HCT116 (cell line): Measurements from ENCODE around the gene HCRTR1. TPM values are rescaled to one million over a fixed set of nuclear protein-coding genes. Genes with fewer than 3 reads are reported as not detected.
A peak's percentile ranks its signal among the peaks of the same experiment; 100 is the strongest.

Source experiments
- ATAC-seq: fragments of 200-7000 bp; cut with Tn5 transposase; 2 replicates; pipeline ENCODE4 v1.9.1; 2020; ENCODE audit warnings: mild to moderate bottlenecking, moderate library complexity
- BruUV-seq: library from RNA; stranded (reverse); fragments of 400-500 nt; replicated peaks from 2 replicates; lab custom pipeline; 2021; lab: Mats Ljungman, UMichigan
- CTCF ChIA-PET: fragments of 300-600 bp; sonication (Branson Sonifier 250); formaldehyde crosslinking; loops from one replicate; lab custom pipeline; 2021; ENCODE audit warnings: antibody characterized with exemption; lab: Charles Lee
- POLR2A ChIA-PET: fragments of 300-600, 350-600 bp; sonication (Branson Sonifier 250); formaldehyde crosslinking; loops from one replicate; lab custom pipeline; 2021; ENCODE audit warnings: antibody characterized with exemption; lab: Charles Lee
- RAD21 ChIA-PET, 2 experiments: fragments of 300-600 bp; sonication (Branson Sonifier 250); formaldehyde crosslinking; loops; one replicate each; lab custom pipeline; 2023; ENCODE audit warnings: low total read pairs in 2 of 2; ENCODE audit not compliant: uncharacterized antibody in 2 of 2, unreplicated experiment in 2 of 2, low non-redundant PET in 1 of 2; lab: Charles Lee
- DNase-seq: peaks from one replicate; pipeline ENCODE4 v3.0.0-alpha.2; 2010; ENCODE audit warnings: low read depth, low spot score
- H2AFZ ChIP-seq: fragments of 200-600 bp; shearing (Covaris generic), sonication (generic); 2 replicates; pipeline ENCODE4 v1.6.1; 2017; ENCODE audit warnings: low read depth, mixed run types, mixed read lengths, antibody characterized with exemption, low read length; ENCODE audit not compliant: poor library complexity, severe bottlenecking
- H3K27ac ChIP-seq: 2 replicates; pipeline ENCODE4 v1.5.1; 2012; ENCODE audit warnings: low read depth, low read length
- H3K27me3 ChIP-seq: fragments of 200-600 bp; sonication (generic); 2 replicates; pipeline ENCODE4 v1.6.1; 2016; ENCODE audit warnings: mixed run types, low read length, mixed read lengths; ENCODE audit not compliant: insufficient read depth
- H3K36me3 ChIP-seq, 2 experiments: fragments of 200-500 bp in 1 of 2; fragments of 200-600 bp in 1 of 2; sonication (Bioruptor generic) in 1 of 2; sonication (generic) in 1 of 2; 2 replicates each; pipeline versions ENCODE4 v1.5.1 to v1.6.1; 2014 to 2016; ENCODE audit warnings: low read length in 2 of 2, inconsistent platforms in 1 of 2, mixed read lengths in 1 of 2, mixed run types in 1 of 2; ENCODE audit not compliant: insufficient read depth in 2 of 2, control insufficient read depth in 1 of 2
- H3K4me1 ChIP-seq, 2 experiments: fragments of 200-600 bp in 1 of 2; sonication (generic) in 1 of 2; 2 replicates each; pipeline versions ENCODE4 v1.5.1 to v1.6.1; 2012 to 2017; ENCODE audit warnings: low read length in 2 of 2, inconsistent platforms in 1 of 2, mild to moderate bottlenecking in 1 of 2, mixed read lengths in 1 of 2, mixed run types in 1 of 2, moderate library complexity in 1 of 2; ENCODE audit not compliant: insufficient read depth in 2 of 2, control insufficient read depth in 1 of 2
- H3K4me2 ChIP-seq: fragments of 200-600 bp; sonication (generic); 2 replicates; pipeline ENCODE4 v1.6.1; 2017; ENCODE audit warnings: mixed run types, low read length, mixed read lengths
- H3K4me3 ChIP-seq, 2 experiments: fragments of 200-600 bp in 1 of 2; sonication (generic) in 1 of 2; replicated peaks in 1 of 2; 2 replicates each; pipeline ENCODE4 v1.5.1; 2011 to 2016; ENCODE audit warnings: low read length in 2 of 2, control low read depth in 1 of 2, low read depth in 1 of 2, mild to moderate bottlenecking in 1 of 2, mixed read lengths in 1 of 2, mixed run types in 1 of 2
- H3K79me2 ChIP-seq: fragments of 200-600 bp; sonication (generic); 2 replicates; pipeline ENCODE4 v1.6.1; 2017; ENCODE audit warnings: mild to moderate bottlenecking, mixed run types, low read length, moderate library complexity, mixed read lengths; ENCODE audit not compliant: insufficient read depth
- H3K9ac ChIP-seq: fragments of 200-600 bp; sonication (generic); 2 replicates; pipeline ENCODE4 v1.6.1; 2016; ENCODE audit warnings: low read length, mixed read lengths
- H3K9me2 ChIP-seq: fragments of 200-600 bp; sonication (generic), shearing (Covaris generic); 2 replicates; pipeline ENCODE4 v1.6.1; 2017; ENCODE audit warnings: mixed run types, mild to moderate bottlenecking, moderate library complexity; ENCODE audit not compliant: insufficient read depth
- H3K9me3 ChIP-seq, 2 experiments: fragments of 200-500 bp in 1 of 2; fragments of 200-600 bp in 1 of 2; sonication (Bioruptor generic) in 1 of 2; sonication (generic) in 1 of 2; 2 replicates each; pipeline ENCODE4 v1.6.1; 2014 to 2017; ENCODE audit warnings: low read length in 2 of 2, mixed read lengths in 2 of 2, inconsistent platforms in 1 of 2, low read depth in 1 of 2, mild to moderate bottlenecking in 1 of 2, mixed run types in 1 of 2, moderate library complexity in 1 of 2; ENCODE audit not compliant: control insufficient read depth in 1 of 2, insufficient read depth in 1 of 2
- H4K20me1 ChIP-seq: fragments of 200-600 bp; sonication (generic), shearing (Covaris generic); 2 replicates; pipeline ENCODE4 v1.6.1; 2017; ENCODE audit warnings: mixed run types, mild to moderate bottlenecking, moderate library complexity; ENCODE audit not compliant: insufficient read depth
- ATF3 ChIP-seq: IDR thresholded peaks from 2 replicates; pipeline ENCODE4 v1.6.1; 2012
- CTCF ChIP-seq, 3 experiments: fragments of 200-600 bp in 1 of 3; sonication (generic) in 1 of 3; IDR thresholded peaks in 2 of 3; conservative IDR thresholded peaks in 1 of 3; 2 replicates each; pipeline ENCODE4 v1.5.1; 2012 to 2017; ENCODE audit warnings: low read depth in 2 of 3, low read length in 2 of 3, antibody characterized with exemption in 1 of 3, borderline replicate concordance in 1 of 3, control low read depth in 1 of 3, mild to moderate bottlenecking in 1 of 3, mixed read lengths in 1 of 3, mixed run types in 1 of 3, moderate library complexity in 1 of 3; ENCODE audit not compliant: insufficient read depth in 1 of 3
- ELF1 ChIP-seq: IDR thresholded peaks from 2 replicates; pipeline ENCODE4 v1.6.1; 2012; ENCODE audit warnings: low read depth, borderline replicate concordance
- JUND ChIP-seq: IDR thresholded peaks from 2 replicates; pipeline ENCODE4 v1.6.1; 2012
- MAX ChIP-seq: IDR thresholded peaks from 2 replicates; pipeline ENCODE4 v1.6.1; 2012
- POLR2A ChIP-seq: IDR thresholded peaks from 2 replicates; pipeline ENCODE4 v1.7.0; 2011; ENCODE audit warnings: borderline replicate concordance; ENCODE audit not compliant: insufficient read depth, insufficient read length; ENCODE audit errors: extremely low read depth
- RAD21 ChIP-seq: IDR thresholded peaks from 2 replicates; pipeline ENCODE4 v1.6.1; 2012; ENCODE audit warnings: low read depth, mild to moderate bottlenecking
- SP1 ChIP-seq: IDR thresholded peaks from 2 replicates; pipeline ENCODE4 v1.6.1; 2012; ENCODE audit warnings: low read depth
- SRF ChIP-seq: IDR thresholded peaks from 2 replicates; pipeline ENCODE4 v1.6.1; 2012; ENCODE audit warnings: low read depth
- ZFX ChIP-seq: fragments of 450-650 bp; IDR thresholded peaks from 2 replicates; pipeline ENCODE4 v1.6.1; 2017
- intact Hi-C: fragments of 100-400 bp; cut with micrococcal nuclease; formaldehyde crosslinking; loops from 2 replicates; pipeline ENCODE4 v1.10.0; 2022
- total RNA-seq: library from RNA; stranded (reverse); gene quantifications from one replicate; pipeline ENCODE4 v1.2.1, GENCODE V29; 2021; ENCODE audit not compliant: unreplicated experiment

HCRTR1 gene
- total RNA-seq, 1 experiment from 2014 or later: not detected

GRCh38 chr1:31645274-31645568 is 27.7 kb downstream of the HCRTR1 start (continued):
- TF ChIP-seq MAX: no peak
- no peak for TF ChIP-seq JUND
- TF ChIP-seq RAD21: no peak
- no peak for TF ChIP-seq SRF
- no peak for TF ChIP-seq ZFX
- no peak for TF ChIP-seq ATF3

GRCh38 chr1:31646259-31646960 is 28.9 kb downstream of the HCRTR1 start:
- no peak overlapping the region for H3K9ac ChIP-seq
- no peaks in the 10 kb centered on the region for H4K20me1 ChIP-seq
- H3K4me2 ChIP-seq: peak overlapping the region; percentile 83; the same call in 1 of the 2 replicates
- ChIA-PET CTCF (no interaction called here), POLR2A (no interaction called here), RAD21 (no interaction called here)
- no peaks in the 10 kb centered on the region for H3K9me2 ChIP-seq
- H3K9me3 ChIP-seq: no peaks in the 10 kb centered on the region
- no TSS peak for BruUV-seq
- intact Hi-C loops: no loop called here
- H2AFZ ChIP-seq: no peak overlapping the region
- no peaks in the 10 kb centered on the region for H3K27me3 ChIP-seq
- H3K4me1 ChIP-seq: peaks cover 8 to 20% of the 10 kb centered on the region in 2 experiments; a peak in 3 of 4 replicates
- DNase-seq (no peak), ATAC-seq (no peak)
- no peak overlapping the region for H3K27ac ChIP-seq
- H3K4me3 ChIP-seq: no peak overlapping the region; a peak in 1 of 4 replicates
- H3K79me2 ChIP-seq: peaks cover 27% of the 10 kb centered on the region
- TF ChIP-seq CTCF (IDR thresholded peaks at IDR 0.05 in 2 of 3, conservative IDR thresholded peaks at IDR 0.05 in 1 of 3; ENCODE audit: borderline replicate concordance in 1 of 3, insufficient read depth in 1 of 3, low read depth in 2 of 3, low read length in 2 of 3): no peak
- TF ChIP-seq RAD21: no peak
- no peak for TF ChIP-seq ELF1
- no peak for TF ChIP-seq POLR2A
- TF ChIP-seq SP1: no peak
- H3K36me3 ChIP-seq: no peaks in the 10 kb centered on the region
